CD8-positive, alpha-beta memory T cell (primary cell): ENCODE measurements around the gene MALAT1. TPM values are rescaled to one million over a fixed set of nuclear protein-coding genes. Genes with fewer than 3 reads are reported as not detected.

ENCODE experiments used
- CTCF ChIA-PET: fragments of 350-600 bp; sonication (Branson Sonifier 250); formaldehyde crosslinking; loops from one replicate; lab custom pipeline; 2021; ENCODE audit warnings: antibody characterized with exemption; lab: Charles Lee
- POLR2A ChIA-PET: fragments of 350-600 bp; sonication (Branson Sonifier 250); formaldehyde crosslinking; loops from one replicate; lab custom pipeline; 2021; ENCODE audit warnings: antibody characterized with exemption; lab: Charles Lee
- DNase-seq, 5 donors: peaks; one replicate each; pipeline versions ENCODE4 v3.0.0 to v3.0.0-alpha.2; 2020 to 2022; ENCODE audit warnings: mixed read lengths in 1 of 5
- H3K27ac ChIP-seq: one replicate; pipeline ENCODE4 v1.7.0; 2013; ENCODE audit warnings: low read depth, mild to moderate bottlenecking, low read length, moderate library complexity
- H3K27me3 ChIP-seq: 2 replicates; pipeline ENCODE4 v1.7.0; 2013; ENCODE audit warnings: low read length, mild to moderate bottlenecking; ENCODE audit not compliant: insufficient read depth, poor library complexity, severe bottlenecking
- H3K36me3 ChIP-seq: 2 replicates; pipeline ENCODE4 v1.7.0; 2013; ENCODE audit warnings: mild to moderate bottlenecking, low read length, moderate library complexity; ENCODE audit not compliant: insufficient read depth
- H3K4me1 ChIP-seq: 2 replicates; pipeline ENCODE4 v1.7.0; 2013; ENCODE audit warnings: mild to moderate bottlenecking, low read length, moderate library complexity; ENCODE audit not compliant: insufficient read depth
- H3K4me3 ChIP-seq: 2 replicates; pipeline ENCODE4 v1.7.0; 2013; ENCODE audit warnings: mild to moderate bottlenecking, low read length
- H3K9me3 ChIP-seq: 2 replicates; pipeline ENCODE4 v1.7.0; 2013; ENCODE audit warnings: mild to moderate bottlenecking, low read length
- H3K27ac Mint-ChIP-seq, 8 donors: one replicate each; pipeline ENCODE4 v1.8.0; 2020 to 2021; ENCODE audit warnings: mixed read lengths in 8 of 8, mild to moderate bottlenecking in 6 of 8, inconsistent platforms in 3 of 8, moderate library complexity in 3 of 8
- H3K27me3 Mint-ChIP-seq, 2 donors: one replicate each; pipeline ENCODE4 v1.8.0; 2020 to 2021; ENCODE audit warnings: mixed read lengths in 2 of 2, mild to moderate bottlenecking in 1 of 2, moderate library complexity in 1 of 2
- H3K36me3 Mint-ChIP-seq, 3 donors: one replicate each; pipeline ENCODE4 v1.8.0; 2020 to 2021; ENCODE audit warnings: mixed read lengths in 3 of 3, inconsistent platforms in 1 of 3, mild to moderate bottlenecking in 1 of 3
- H3K4me1 Mint-ChIP-seq, 3 donors: one replicate each; pipeline ENCODE4 v1.8.0; 2020 to 2021; ENCODE audit warnings: mixed read lengths in 3 of 3, inconsistent platforms in 1 of 3, mild to moderate bottlenecking in 1 of 3
- H3K4me3 Mint-ChIP-seq, 7 donors: one replicate each; pipeline ENCODE4 v1.8.0; 2020 to 2021; ENCODE audit warnings: mixed read lengths in 7 of 7, mild to moderate bottlenecking in 6 of 7, moderate library complexity in 4 of 7, inconsistent platforms in 2 of 7
- H3K9me3 Mint-ChIP-seq, 5 donors: one replicate each; pipeline ENCODE4 v1.8.0; 2020 to 2022; ENCODE audit warnings: mixed read lengths in 5 of 5, mild to moderate bottlenecking in 3 of 5, moderate library complexity in 2 of 5, inconsistent platforms in 1 of 5
- polyA plus RNA-seq: library from polyadenylated mRNA; unstranded; fragments of 300-500 nt; fragmentation: Illumina TruSeq; gene quantifications from one replicate; pipeline ENCODE4 v1.2.3, GENCODE V29; 2021
- total RNA-seq, 2 experiments: library from RNA; stranded (reverse); gene quantifications; one replicate each; pipeline ENCODE4 v1.2.3, GENCODE V29; 2021

MALAT1 gene
- total and polyA plus RNA-seq, 3 experiments from 2014 or later = 2,529 to 4,912 (median 4,639) TPM

DNA sequence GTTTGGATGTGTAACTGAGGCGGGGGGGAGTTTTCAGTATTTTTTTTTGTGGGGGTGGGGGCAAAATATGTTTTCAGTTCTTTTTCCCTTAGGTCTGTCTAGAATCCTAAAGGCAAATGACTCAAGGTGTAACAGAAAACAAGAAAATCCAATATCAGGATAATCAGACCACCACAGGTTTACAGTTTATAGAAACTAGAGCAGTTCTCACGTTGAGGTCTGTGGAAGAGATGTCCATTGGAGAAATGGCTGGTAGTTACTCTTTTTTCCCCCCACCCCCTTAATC, 2.3 kb downstream of the MALAT1 start:
- ChIA-PET POLR2A (interaction anchor here (2.0 to 17.6 kb wide), 4 partner anchors 7 to 114 kb away, joined by 10 to 1366 read pairs (median 100); partner anchors contain the start of genes FRMD8 and NEAT1), CTCF (interaction anchor here (0.9 to 21.4 kb wide), 3 partner anchors 9 to 81 kb away, joined by 3 to 448 read pairs (median 132); partner anchors contain the start of gene NEAT1)
- no peak for DNase-seq
- Mint-ChIP-seq H3K27me3 (peaks cover 0 to 3% of the 10 kb centered on the region in 2 donors), H3K4me1 (peaks cover 40 to 43% (median 41%) of the 10 kb centered on the region in 3 donors), H3K36me3 (peaks cover 21 to 32% (median 27%) of the 10 kb centered on the region in 3 donors), H3K4me3 (no peak overlapping the region), H3K27ac (no peak overlapping the region), H3K9me3 (peaks cover 0 to 2% (median 0%) of the 10 kb centered on the region in 5 donors)
- Histone ChIP-seq H3K4me1 (peaks cover 31% of the 10 kb centered on the region), H3K27me3 (no peaks in the 10 kb centered on the region), H3K4me3 (peak overlapping the region; percentile 97), H3K9me3 (no peaks in the 10 kb centered on the region), H3K27ac (peak overlapping the region; percentile 95), H3K36me3 (peaks cover 62% of the 10 kb centered on the region)

DNA sequence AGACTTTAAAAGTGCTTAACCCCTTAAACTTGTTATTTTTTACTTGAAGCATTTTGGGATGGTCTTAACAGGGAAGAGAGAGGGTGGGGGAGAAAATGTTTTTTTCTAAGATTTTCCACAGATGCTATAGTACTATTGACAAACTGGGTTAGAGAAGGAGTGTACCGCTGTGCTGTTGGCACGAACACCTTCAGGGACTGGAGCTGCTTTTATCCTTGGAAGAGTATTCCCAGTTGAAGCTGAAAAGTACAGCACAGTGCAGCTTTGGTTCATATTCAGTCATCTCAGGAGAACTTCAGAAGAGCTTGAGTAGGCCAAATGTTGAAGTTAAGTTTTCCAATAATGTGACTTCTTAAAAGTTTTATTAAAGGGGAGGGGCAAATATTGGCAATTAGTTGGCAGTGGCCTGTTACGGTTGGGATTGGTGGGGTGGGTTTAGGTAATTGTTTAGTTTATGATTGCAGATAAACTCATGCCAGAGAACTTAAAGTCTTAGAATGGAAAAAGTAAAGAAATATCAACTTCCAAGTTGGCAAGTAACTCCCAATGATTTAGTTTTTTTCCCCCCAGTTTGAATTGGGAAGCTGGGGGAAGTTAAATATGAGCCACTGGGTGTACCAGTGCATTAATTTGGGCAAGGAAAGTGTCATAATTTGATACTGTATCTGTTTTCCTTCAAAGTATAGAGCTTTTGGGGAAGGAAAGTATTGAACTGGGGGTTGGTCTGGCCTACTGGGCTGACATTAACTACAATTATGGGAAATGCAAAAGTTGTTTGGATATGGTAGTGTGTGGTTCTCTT, 2.8 kb downstream of the MALAT1 start:
- ChIA-PET POLR2A (interaction anchor here (0.5 to 17.6 kb wide), 18 partner anchors 9 to 810 kb away, joined by 3 to 1366 read pairs (median 4); partner anchors contain the start of genes DPF2, FAU, FRMD8 and MRPL49), CTCF (interaction anchor here (0.9 to 21.4 kb wide), 3 partner anchors 8 to 82 kb away, joined by 3 to 448 read pairs (median 6); partner anchors contain the start of gene NEAT1)
- peaks cover 67% of the 10 kb centered on the region for H3K36me3 ChIP-seq
- peaks cover 31% of the 10 kb centered on the region for H3K4me1 ChIP-seq
- DNase-seq = peak in 1 of 5 donors; percentile 8
- Mint-ChIP-seq H3K9me3 (peaks cover 0 to 2% (median 0%) of the 10 kb centered on the region in 5 donors), H3K27ac (peak overlapping the region in 1 of 8 donors; percentile 96), H3K4me1 (peaks cover 40 to 43% (median 41%) of the 10 kb centered on the region in 3 donors), H3K4me3 (no peak overlapping the region), H3K27me3 (peaks cover 0 to 3% of the 10 kb centered on the region in 2 donors), H3K36me3 (peaks cover 24 to 36% (median 33%) of the 10 kb centered on the region in 3 donors)
- peak overlapping the region; percentile 97 for H3K4me3 ChIP-seq
- peak overlapping the region; percentile 95 for H3K27ac ChIP-seq
- H3K9me3 ChIP-seq = no peaks in the 10 kb centered on the region
- no peaks in the 10 kb centered on the region for H3K27me3 ChIP-seq

DNA sequence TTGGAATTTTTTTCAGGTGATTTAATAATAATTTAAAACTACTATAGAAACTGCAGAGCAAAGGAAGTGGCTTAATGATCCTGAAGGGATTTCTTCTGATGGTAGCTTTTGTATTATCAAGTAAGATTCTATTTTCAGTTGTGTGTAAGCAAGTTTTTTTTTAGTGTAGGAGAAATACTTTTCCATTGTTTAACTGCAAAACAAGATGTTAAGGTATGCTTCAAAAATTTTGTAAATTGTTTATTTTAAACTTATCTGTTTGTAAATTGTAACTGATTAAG, 3.4 kb downstream of the MALAT1 start:
- H3K36me3 Mint-ChIP-seq = peaks cover 24 to 37% (median 36%) of the 10 kb centered on the region in 3 donors
- H3K9me3 ChIP-seq = no peaks in the 10 kb centered on the region
- H3K4me1 ChIP-seq = peaks cover 31% of the 10 kb centered on the region
- peaks cover 0 to 3% of the 10 kb centered on the region in 2 donors for H3K27me3 Mint-ChIP-seq
- no peaks in the 10 kb centered on the region for H3K27me3 ChIP-seq
- peak overlapping the region in 4 of 8 donors; percentile 21 to 96 (median 56) for H3K27ac Mint-ChIP-seq
- H3K36me3 ChIP-seq = peaks cover 67% of the 10 kb centered on the region
- peaks cover 0 to 2% (median 0%) of the 10 kb centered on the region in 5 donors for H3K9me3 Mint-ChIP-seq
- peak in 1 of 5 donors; percentile 9 for DNase-seq
- peak overlapping the region; percentile 95 for H3K27ac ChIP-seq
- H3K4me3 Mint-ChIP-seq = no peak overlapping the region
- ChIA-PET CTCF (interaction anchor here (1.5 to 21.4 kb wide), 2 partner anchors 24 to 82 kb away, joined by 6 to 448 read pairs; partner anchors contain the start of gene NEAT1), POLR2A (interaction anchor here (0.6 to 17.6 kb wide), 19 partner anchors 9 to 810 kb away, joined by 3 to 1366 read pairs (median 3); partner anchors contain the start of genes DPF2, FAU, FRMD8 and MRPL49)
- peak overlapping the region; percentile 97 for H3K4me3 ChIP-seq
- H3K4me1 Mint-ChIP-seq = peaks cover 40 to 43% (median 41%) of the 10 kb centered on the region in 3 donors

DNA sequence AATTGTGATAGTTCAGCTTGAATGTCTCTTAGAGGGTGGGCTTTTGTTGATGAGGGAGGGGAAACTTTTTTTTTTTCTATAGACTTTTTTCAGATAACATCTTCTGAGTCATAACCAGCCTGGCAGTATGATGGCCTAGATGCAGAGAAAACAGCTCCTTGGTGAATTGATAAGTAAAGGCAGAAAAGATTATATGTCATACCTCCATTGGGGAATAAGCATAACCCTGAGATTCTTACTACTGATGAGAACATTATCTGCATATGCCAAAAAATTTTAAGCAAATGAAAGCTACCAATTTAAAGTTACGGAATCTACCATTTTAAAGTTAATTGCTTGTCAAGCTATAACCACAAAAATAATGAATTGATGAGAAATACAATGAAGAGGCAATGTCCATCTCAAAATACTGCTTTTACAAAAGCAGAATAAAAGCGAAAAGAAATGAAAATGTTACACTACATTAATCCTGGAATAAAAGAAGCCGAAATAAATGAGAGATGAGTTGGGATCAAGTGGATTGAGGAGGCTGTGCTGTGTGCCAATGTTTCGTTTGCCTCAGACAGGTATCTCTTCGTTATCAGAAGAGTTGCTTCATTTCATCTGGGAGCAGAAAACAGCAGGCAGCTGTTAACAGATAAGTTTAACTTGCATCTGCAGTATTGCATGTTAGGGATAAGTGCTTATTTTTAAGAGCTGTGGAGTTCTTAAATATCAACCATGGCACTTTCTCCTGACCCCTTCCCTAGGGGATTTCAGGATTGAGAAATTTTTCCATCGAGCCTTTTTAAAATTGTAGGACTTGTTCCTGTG, 3.9 kb downstream of the MALAT1 start:
- H3K36me3 Mint-ChIP-seq = peaks cover 24 to 37% (median 36%) of the 10 kb centered on the region in 3 donors
- peaks cover 0 to 3% of the 10 kb centered on the region in 2 donors for H3K27me3 Mint-ChIP-seq
- peaks cover 44 to 48% (median 45%) of the 10 kb centered on the region in 3 donors for H3K4me1 Mint-ChIP-seq
- peak in 2 of 5 donors; percentile 13 to 24 for DNase-seq
- no peaks in the 10 kb centered on the region for H3K27me3 ChIP-seq
- peak overlapping the region; percentile 97 for H3K4me3 ChIP-seq
- peaks cover 36% of the 10 kb centered on the region for H3K4me1 ChIP-seq
- POLR2A ChIA-PET = interaction anchor here (0.6 to 17.6 kb wide), 17 partner anchors 8 to 809 kb away, joined by 3 to 1366 read pairs (median 3); partner anchors contain the start of genes DPF2, FRMD8, NEAT1 and POLA2
- peak overlapping the region in 3 of 8 donors; percentile 21 to 86 (median 43) for H3K27ac Mint-ChIP-seq
- peaks cover 0 to 2% (median 0%) of the 10 kb centered on the region in 5 donors for H3K9me3 Mint-ChIP-seq
- no peaks in the 10 kb centered on the region for H3K9me3 ChIP-seq
- H3K36me3 ChIP-seq = peaks cover 67% of the 10 kb centered on the region
- CTCF ChIA-PET = interaction anchor here (0.6 to 21.4 kb wide), 3 partner anchors 25 to 83 kb away, joined by 3 to 448 read pairs (median 6); partner anchors contain the start of gene NEAT1
- H3K4me3 Mint-ChIP-seq = no peak overlapping the region
- H3K27ac ChIP-seq = peak overlapping the region; percentile 95

DNA sequence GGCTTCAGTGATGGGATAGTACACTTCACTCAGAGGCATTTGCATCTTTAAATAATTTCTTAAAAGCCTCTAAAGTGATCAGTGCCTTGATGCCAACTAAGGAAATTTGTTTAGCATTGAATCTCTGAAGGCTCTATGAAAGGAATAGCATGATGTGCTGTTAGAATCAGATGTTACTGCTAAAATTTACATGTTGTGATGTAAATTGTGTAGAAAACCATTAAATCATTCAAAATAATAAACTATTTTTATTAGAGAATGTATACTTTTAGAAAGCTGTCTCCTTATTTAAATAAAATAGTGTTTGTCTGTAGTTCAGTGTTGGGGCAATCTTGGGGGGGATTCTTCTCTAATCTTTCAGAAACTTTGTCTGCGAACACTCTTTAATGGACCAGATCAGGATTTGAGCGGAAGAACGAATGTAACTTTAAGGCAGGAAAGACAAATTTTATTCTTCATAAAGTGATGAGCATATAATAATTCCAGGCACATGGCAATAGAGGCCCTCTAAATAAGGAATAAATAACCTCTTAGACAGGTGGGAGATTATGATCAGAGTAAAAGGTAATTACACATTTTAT, 4.6 kb downstream of the MALAT1 start:
- peaks cover 44 to 50% (median 48%) of the 10 kb centered on the region in 3 donors for H3K4me1 Mint-ChIP-seq
- peaks cover 0 to 3% of the 10 kb centered on the region in 2 donors for H3K27me3 Mint-ChIP-seq
- DNase-seq = peak in 1 of 5 donors; percentile 4
- H3K4me3 ChIP-seq = peak overlapping the region; percentile 97
- H3K36me3 ChIP-seq = peaks cover 67% of the 10 kb centered on the region
- peaks cover 36% of the 10 kb centered on the region for H3K4me1 ChIP-seq
- ChIA-PET CTCF (interaction anchor here (1.3 to 21.4 kb wide), 2 partner anchors 73 to 83 kb away, joined by 3 to 448 read pairs; partner anchors contain the start of gene NEAT1), POLR2A (interaction anchor here (0.6 to 17.6 kb wide), 10 partner anchors 23 to 389 kb away, joined by 3 to 1366 read pairs (median 4); partner anchors contain the start of gene NEAT1)
- H3K9me3 ChIP-seq = no peaks in the 10 kb centered on the region
- H3K27me3 ChIP-seq = no peaks in the 10 kb centered on the region
- H3K9me3 Mint-ChIP-seq = peaks cover 0 to 2% (median 0%) of the 10 kb centered on the region in 5 donors
- peaks cover 24 to 37% (median 36%) of the 10 kb centered on the region in 3 donors for H3K36me3 Mint-ChIP-seq
- H3K27ac Mint-ChIP-seq = peak overlapping the region in 7 of 8 donors; percentile 51 to 92 (median 82)
- H3K4me3 Mint-ChIP-seq = no peak overlapping the region
- H3K27ac ChIP-seq = peak overlapping the region; percentile 95

DNA sequence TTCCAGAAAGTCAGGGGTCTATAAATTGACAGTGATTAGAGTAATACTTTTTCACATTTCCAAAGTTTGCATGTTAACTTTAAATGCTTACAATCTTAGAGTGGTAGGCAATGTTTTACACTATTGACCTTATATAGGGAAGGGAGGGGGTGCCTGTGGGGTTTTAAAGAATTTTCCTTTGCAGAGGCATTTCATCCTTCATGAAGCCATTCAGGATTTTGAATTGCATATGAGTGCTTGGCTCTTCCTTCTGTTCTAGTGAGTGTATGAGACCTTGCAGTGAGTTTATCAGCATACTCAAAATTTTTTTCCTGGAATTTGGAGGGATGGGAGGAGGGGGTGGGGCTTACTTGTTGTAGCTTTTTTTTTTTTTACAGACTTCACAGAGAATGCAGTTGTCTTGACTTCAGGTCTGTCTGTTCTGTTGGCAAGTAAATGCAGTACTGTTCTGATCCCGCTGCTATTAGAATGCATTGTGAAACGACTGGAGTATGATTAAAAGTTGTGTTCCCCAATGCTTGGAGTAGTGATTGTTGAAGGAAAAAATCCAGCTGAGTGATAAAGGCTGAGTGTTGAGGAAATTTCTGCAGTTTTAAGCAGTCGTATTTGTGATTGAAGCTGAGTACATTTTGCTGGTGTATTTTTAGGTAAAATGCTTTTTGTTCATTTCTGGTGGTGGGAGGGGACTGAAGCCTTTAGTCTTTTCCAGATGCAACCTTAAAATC, 5.3 kb downstream of the MALAT1 start:
- no peaks in the 10 kb centered on the region for H3K9me3 ChIP-seq
- H3K27ac Mint-ChIP-seq = peak overlapping the region in 6 of 8 donors; percentile 81 to 92 (median 84)
- H3K36me3 ChIP-seq = peaks cover 67% of the 10 kb centered on the region
- peaks cover 0 to 3% of the 10 kb centered on the region in 2 donors for H3K27me3 Mint-ChIP-seq
- POLR2A ChIA-PET = interaction anchor here (0.6 to 17.6 kb wide), 10 partner anchors 21 to 810 kb away, joined by 3 to 1366 read pairs (median 4); partner anchors contain the start of genes NEAT1 and SCYL1
- no peak overlapping the region for H3K4me3 Mint-ChIP-seq
- DNase-seq = peak in 2 of 5 donors; percentile 11 to 15
- H3K4me1 ChIP-seq = peaks cover 36% of the 10 kb centered on the region
- H3K9me3 Mint-ChIP-seq = no peaks in the 10 kb centered on the region
- H3K4me1 Mint-ChIP-seq = peaks cover 44 to 50% (median 44%) of the 10 kb centered on the region in 3 donors
- H3K4me3 ChIP-seq = peak overlapping the region; percentile 97
- CTCF ChIA-PET = interaction anchor here (1.0 to 21.4 kb wide), 5 partner anchors 16 to 124 kb away, joined by 3 to 448 read pairs (median 7); partner anchors contain the start of gene NEAT1
- no peaks in the 10 kb centered on the region for H3K27me3 ChIP-seq
- peaks cover 24 to 37% (median 36%) of the 10 kb centered on the region in 3 donors for H3K36me3 Mint-ChIP-seq
- H3K27ac ChIP-seq = peak overlapping the region; percentile 95
